Occipital lobe (tissue), 2 donors: ENCODE measurements around the gene CHCHD6. TPM values are rescaled to one million over a fixed set of nuclear protein-coding genes. Genes with fewer than 3 reads are reported as not detected.

Experiments
- DNase-seq: peaks from one replicate; lab custom pipeline; 2025; lab: John Stamatoyannopoulos, UW
- total RNA-seq: library from RNA; depleted of rRNA; stranded (reverse); fragments of >200 nt; gene quantifications from one replicate; pipeline ENCODE4 v1.2.3, GENCODE V29; 2014

Gene CHCHD6, protein sequence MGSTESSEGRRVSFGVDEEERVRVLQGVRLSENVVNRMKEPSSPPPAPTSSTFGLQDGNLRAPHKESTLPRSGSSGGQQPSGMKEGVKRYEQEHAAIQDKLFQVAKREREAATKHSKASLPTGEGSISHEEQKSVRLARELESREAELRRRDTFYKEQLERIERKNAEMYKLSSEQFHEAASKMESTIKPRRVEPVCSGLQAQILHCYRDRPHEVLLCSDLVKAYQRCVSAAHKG
- 28.2 TPM for total RNA-seq

GRCh38 chr3:126703512-126704493, at the start of gene CHCHD6:
TSS of gene CHCHD6 (plus strand) at chr3:126704240. CDS start at chr3:126704313, 73 bp downstream.
- peak; percentile 95 for DNase-seq

DNA sequence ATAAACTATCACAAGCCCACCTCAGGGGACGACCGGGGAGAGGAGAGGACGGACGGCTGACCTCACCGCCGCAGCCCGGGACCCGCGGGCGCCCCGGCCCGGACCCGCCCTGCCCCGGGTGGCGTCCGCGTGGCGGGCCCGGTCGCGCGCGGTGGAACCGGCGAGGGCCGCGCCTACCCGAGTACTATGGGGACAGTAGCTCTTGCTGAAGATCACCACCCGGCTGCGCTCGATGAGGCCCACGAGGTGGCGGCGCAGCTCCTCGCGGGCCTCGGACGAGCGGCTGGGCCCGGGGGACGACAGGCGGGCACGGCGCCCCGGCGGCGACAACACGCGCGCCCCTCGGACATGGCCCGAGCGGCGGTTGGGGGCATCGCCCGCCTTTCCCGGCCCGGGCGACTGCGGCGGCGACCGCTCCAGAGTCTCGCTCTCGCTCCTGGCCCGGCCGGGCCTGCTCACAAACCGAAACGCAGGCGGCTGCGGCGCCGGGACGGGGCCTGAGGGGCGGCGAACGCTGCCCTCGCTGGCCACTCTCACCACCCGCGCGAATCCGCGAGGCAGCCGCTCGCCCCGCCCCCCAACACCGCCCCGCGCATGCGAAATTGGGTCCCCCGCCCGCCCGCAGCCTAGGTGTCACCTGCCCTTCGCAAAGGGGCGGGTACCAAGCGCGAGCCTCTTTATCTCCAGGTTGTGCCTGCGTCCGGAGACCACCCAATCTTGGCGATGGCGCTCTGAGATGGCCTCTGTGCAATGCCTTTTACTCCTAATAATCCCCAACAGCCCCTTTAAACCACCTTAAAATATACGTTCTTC, 49.3 kb upstream of the CHCHD6 start, which contains the start of gene TXNRD3:
Gene TXNRD3 (minus strand): TSS at position 554 of the 813 bp plus-strand sequence.
- peak; percentile 73 for DNase-seq

DNA sequence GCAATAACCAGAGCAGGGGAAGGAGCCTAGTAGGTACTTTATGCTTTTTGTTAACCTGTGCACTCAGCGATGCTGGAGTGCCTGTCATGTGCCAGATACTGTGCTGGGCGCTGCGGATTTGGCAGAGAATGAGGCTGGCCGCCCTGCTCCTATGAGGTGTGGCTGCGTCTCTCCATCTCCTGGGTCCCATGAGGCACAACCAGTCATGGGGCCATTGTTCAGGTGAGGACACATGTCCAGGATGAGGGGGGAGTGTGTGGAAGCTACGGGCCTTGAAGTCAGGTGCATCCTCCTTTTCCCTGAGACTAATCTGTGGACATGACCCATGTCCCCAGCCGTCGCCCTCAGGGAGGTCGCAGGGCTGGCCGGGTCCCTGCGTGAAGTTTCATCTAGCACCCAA, 48.2 kb upstream of the CHCHD6 start:
- no peak for DNase-seq

- no peak for DNase-seq
These were observed 47.5 kb upstream of the CHCHD6 start for GRCh38 chr3:126656371-126657134.

- DNase-seq = no peak
These were observed 46.1 kb upstream of the CHCHD6 start for GRCh38 chr3:126657901-126658300.

DNA sequence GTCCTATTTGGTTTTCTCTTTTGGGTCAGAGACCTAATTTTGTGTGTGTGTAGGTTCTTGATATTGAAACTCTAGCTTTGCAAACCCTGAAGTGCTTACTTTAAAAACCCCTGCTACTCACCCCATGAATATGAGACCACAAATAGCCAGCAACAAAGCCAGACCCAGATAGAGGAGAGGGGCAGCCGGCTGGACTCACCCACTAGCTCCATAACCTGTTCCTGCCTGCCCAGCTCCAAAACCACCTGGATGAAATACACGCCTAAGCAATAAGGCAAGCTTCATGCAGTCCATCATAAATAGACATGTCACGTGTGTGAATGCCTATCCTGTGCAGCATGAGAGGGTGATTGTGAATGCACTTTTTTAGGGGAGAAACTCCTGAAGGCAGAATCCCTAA, 45.5 kb upstream of the CHCHD6 start:
- DNase-seq = no peak

DNA sequence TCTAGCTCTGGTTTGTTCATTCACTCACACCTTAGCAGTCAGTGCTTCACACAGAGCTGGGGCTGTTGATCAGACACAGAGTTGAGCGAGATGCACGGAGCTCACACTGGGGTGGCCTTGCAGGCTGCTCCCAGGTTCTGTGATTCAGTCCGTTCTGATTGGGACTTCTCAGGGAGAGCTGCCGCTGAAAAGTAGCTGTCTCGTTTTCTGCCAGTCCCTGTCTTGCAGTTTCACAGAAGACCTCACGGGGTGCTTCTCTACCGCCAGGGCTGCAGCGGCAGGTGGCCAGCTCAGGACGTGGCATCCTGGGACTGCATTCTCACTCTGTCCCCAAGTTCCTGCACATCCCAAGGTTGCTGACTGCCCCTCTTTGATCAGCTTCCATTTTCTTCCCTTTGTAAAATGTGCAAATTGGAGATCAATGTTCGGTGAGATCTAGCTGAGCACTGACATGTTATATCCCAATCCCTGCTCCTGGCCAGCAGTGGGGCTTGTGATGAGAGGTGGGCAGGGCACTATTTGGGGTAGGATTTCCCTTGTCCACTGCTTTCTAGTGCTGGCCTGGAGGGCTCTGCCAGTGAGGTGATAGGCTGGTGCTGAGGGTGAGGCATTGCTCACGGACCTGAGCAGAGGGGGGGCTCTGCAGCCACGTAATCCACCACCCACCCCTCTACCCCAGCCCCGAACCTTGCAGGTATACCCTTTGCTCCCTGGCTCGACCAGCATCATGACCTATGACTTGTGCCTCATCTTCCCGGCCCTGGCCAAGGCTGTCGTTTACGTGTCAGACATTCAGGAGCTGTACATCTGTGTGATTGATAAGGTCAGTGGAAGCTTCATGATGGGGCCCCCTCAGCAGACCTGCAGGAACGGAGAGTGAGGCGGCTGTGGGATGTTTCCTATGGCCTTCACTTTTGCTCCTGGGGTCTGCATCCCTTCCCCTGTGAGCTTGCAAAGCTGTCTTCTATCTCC, 43.8 kb upstream of the CHCHD6 start:
- DNase-seq = no peak

DNA sequence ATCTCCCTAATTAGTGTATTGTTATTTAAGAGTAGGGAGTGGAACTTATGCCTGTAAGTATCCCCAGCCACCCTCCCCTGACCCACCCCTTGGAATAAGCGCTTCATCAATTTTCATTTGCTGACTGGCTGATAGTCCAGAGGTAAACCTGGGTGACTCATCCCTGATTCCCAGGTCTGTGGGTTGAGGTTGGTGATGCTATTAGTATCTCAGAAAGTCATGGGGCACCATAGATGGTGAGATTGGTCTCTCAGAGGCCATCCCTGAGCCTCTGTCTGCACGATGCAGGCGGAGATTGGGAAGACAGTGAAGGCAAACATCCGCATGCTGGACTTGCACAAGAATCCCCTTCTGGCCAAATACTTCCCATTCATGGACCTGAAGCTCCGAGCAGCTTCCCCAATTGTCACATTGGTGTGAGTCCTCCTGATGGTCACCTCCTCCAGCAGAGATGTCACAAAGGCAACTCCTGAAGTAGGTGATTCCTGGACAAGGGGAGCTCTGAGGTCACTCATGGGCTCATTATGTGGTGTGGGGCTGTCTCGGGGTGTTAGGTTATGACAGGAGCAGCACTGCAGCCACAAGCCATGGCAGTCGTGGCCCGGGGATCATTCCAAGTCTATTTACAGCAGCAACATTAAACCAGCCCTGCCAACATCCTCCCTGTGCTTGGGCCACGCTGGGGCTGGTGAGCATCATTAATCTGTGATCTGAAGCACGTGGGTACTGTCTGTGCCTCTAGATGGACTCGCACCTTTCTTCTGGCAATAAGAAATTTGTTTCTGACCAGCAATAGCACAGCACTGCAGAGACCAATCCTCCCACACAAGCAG, 42.3 kb upstream of the CHCHD6 start:
- no peak for DNase-seq

GRCh38 chr3:126663257-126663656, 40.8 kb upstream of the CHCHD6 start:
- no peak for DNase-seq

GRCh38 chr3:126663750-126664149, 40.3 kb upstream of the CHCHD6 start:
- no peak for DNase-seq

DNA sequence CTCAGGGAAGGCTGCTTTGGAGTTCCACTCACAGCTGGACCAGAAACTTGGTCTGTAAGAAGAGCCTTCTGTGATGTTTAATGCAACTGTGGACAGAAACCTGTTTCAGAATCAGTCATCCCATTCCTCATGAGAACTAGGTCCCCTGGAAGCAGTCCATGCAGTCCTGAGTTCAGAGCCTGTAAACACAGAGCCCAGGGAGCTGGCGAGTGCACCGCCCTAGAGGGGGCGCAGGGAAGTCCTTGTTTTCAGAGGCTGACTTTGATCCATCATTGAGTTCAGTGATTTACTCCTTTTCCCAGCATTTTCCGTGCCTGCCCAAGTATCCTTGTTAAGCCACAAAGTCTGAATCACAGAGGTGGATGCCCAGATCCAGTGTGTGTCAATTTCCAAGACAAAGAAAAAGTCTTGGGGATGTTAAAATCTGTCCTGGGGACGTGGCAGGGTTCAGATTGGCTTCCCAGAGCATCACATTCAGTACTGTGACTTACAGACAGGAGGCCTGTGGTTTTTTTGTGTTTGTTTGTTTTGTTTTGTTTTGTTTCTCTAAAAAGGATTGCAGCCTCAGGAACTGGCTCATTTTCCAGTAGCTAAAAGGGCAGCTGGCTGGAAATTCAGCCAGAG, 39.3 kb upstream of the CHCHD6 start:
- no peak for DNase-seq

GRCh38 chr3:126665221-126665936, 38.7 kb upstream of the CHCHD6 start:
- no peak for DNase-seq

DNA sequence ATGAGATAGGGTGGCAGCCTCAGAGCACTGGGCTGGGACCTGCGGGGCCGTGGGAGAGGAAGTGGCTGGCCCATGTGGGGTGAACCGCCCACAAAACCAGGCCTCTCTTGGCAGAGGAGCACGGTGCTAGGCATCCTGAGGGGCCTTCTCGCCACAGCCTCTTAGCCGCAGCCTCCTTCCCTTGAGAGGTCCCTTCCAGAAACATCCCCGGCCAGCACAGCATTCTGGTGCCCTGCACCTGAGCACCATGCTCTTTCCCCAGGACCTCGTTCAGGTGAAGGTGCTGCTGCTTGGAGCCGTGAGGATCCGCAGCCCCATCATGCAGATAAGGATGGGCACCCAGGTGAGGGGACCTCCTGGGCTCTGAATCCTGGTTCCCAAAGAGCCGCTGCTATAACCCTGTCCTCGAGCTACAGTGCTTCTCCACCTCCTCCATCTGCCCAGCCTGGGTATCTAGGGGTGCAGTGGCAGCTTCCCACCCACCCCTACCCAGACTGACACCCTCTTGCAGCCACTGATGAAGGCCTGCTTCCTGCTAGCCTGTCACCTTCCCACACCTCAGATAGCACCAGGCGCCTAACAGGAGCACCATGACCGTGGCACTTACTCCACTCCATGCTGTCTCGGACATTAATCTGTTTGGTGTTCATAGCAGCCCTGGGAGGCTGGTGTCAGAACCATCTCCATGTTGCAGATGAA, 37.9 kb upstream of the CHCHD6 start:
- DNase-seq = no peak

- no peak for DNase-seq
These were observed 37.1 kb upstream of the CHCHD6 start for GRCh38 chr3:126666658-126667528.

DNA sequence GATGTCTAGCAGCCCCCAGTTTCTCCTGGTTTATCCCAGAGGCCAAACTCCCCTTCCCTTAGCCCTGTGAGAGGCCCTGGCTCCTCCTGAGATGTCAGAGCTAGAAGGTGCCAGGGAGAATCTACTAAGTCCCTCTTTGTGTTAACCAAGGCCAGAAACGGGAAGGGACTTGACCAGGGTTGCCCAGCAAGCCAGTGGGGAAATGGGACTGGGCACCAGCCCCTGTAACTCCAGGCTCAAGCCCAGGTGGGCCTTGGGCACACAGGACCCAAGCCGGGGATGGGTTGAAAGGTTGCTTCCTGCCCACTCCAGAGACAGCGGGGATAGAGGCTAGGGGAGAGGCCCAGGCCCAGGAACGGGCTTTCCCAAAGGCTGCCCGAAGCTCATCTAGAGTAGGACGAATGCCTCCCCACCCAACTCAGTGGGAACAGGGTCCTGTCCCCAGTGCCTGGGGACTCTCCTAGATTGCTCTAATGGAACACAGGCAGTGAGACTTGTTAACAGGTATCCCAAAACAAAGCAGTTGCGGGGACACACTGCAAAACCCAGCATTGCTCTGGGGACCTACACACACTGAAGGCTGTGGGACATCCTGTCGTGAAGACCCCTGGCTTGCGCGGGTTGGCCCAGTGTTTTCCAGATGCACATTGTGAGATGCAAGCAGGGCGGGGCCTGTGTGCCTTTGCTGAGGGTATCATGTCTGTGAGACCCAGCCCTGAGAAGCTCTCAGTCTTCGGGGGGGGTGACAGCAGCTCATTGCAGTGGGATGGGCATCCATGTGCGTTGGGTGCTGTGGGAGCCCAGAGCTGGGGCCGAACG, 36.2 kb upstream of the CHCHD6 start:
- DNase-seq = no peak
